Cardiac muscle cell (in vitro differentiated cells and primary cell): ENCODE results near the gene PELI2. TPM values are rescaled to one million over a fixed set of nuclear protein-coding genes. Genes with fewer than 3 reads are reported as not detected.

Experiments used
- DNase-seq, 2 donors: peaks; one replicate each; pipeline versions ENCODE4 v3.0.0 to v3.0.0-alpha.2; 2010 to 2017; ENCODE audit warnings: low read depth in 1 of 2, low spot score in 1 of 2
- H3K27ac ChIP-seq: fragments of 200-600 bp; sonication (generic); 2 replicates; pipeline ENCODE4 v1.5.1; 2016
- H3K27me3 ChIP-seq: fragments of 200-600 bp; sonication (generic); 2 replicates; pipeline ENCODE4 v1.6.0; 2016; ENCODE audit warnings: control low read depth
- H3K36me3 ChIP-seq: fragments of 200-600 bp; sonication (generic); 2 replicates; pipeline ENCODE4 v1.5.1; 2016; ENCODE audit warnings: control low read depth
- H3K4me1 ChIP-seq: fragments of 200-600 bp; sonication (generic); 2 replicates; pipeline ENCODE4 v1.8.1; 2017; ENCODE audit warnings: low read depth, mild to moderate bottlenecking, mixed run types
- H3K4me3 ChIP-seq: fragments of 200-600 bp; sonication (generic); 2 replicates; pipeline ENCODE4 v1.5.1; 2016; ENCODE audit warnings: mild to moderate bottlenecking
- H3K9me3 ChIP-seq: fragments of 200-600 bp; sonication (generic); 2 replicates; pipeline ENCODE4 v1.5.1; 2017; ENCODE audit warnings: low read depth, mild to moderate bottlenecking, control low read depth
- polyA plus RNA-seq: library from polyadenylated mRNA; unstranded; fragments of >200 nt; fragmentation: Nextera tagmentation; extraction: Ambion mirVana; gene quantifications from 2 replicates; pipeline ENCODE4 v1.2.1, GENCODE V29; 2016
- total RNA-seq: library from RNA; depleted of rRNA; stranded (reverse); fragments of >200 nt; gene quantifications from 2 replicates; pipeline ENCODE4 v1.2.3, GENCODE V29; 2016
- TF ChIP-seq, protein P1 (sequence below): IDR thresholded peaks from 2 replicates; pipeline ENCODE4 v1.5.1; 2012; ENCODE audit warnings: low read depth, mild to moderate bottlenecking, low read length

The PELI2 gene
- total and polyA plus RNA-seq, 2 experiments from 2014 or later: 1.7 to 4.9 TPM

DNA sequence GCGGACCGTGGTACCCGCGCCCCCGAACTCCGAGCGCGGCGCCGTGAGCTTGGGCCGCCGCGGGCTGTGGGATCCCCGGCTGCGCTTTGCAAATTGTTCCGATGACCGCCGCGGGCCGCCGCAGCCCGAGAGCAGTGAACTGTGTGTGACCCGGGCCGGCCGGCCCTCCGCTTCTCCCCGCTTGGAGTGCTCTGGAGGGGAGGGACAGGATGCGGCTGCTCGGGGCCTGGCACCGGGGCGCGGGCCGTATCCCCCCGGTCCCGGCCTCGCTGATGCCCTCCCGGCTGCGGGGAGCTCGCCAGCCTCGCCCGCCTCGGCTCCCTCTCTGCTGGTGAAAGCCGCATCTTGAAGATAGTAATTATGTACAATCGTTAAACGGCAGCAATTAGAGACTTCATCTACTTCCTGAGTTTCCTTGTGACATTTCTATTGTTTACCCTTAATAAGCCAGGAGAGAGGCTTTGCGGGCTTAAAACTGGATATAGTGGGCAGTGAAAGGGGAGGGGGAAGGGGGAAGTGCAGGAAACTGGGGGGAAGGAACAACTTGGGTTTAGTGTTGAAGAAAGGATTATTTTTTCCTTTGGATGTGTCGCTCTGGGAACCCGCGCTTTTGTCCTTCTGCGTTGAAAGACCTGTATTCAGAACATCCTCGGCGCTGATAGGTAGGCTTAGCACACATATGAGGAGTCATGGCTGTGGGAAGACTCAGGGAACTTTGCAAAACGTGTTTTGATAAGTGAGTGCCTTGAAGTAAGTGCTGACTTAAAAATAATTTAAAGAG, 1.2 kb downstream of the PELI2 start:
- TF ChIP-seq, protein P1, sequence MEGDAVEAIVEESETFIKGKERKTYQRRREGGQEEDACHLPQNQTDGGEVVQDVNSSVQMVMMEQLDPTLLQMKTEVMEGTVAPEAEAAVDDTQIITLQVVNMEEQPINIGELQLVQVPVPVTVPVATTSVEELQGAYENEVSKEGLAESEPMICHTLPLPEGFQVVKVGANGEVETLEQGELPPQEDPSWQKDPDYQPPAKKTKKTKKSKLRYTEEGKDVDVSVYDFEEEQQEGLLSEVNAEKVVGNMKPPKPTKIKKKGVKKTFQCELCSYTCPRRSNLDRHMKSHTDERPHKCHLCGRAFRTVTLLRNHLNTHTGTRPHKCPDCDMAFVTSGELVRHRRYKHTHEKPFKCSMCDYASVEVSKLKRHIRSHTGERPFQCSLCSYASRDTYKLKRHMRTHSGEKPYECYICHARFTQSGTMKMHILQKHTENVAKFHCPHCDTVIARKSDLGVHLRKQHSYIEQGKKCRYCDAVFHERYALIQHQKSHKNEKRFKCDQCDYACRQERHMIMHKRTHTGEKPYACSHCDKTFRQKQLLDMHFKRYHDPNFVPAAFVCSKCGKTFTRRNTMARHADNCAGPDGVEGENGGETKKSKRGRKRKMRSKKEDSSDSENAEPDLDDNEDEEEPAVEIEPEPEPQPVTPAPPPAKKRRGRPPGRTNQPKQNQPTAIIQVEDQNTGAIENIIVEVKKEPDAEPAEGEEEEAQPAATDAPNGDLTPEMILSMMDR: no peak
- no peak overlapping the region for H3K27ac ChIP-seq

DNA sequence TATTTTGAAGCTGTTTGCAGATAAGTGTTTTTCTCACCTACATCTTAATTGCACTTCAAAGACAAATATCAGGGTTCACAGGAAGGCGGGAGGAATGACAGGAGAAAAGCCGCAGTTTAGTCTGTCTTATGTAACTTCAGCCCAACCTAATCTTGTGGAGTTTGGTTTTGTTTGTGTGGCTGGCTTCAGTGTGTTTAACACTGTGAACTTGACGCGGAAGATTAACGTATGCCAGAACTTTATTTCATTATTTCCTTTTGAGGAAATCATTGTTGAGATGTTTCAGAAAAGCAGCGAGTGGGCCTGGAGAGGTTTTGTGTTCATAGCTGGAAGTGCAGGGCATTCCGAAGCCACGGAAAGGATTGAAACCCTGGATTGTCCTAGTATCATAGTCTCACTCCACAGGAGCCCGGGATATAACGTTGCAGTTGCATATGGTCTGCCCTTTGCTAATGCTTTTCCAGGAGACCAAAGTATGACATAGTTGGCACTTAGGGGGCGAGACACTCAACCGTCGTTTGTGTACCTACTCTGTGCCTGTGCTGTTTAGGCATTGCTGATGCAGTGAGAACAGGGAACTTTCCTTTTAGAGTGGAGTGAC, 2.0 kb downstream of the PELI2 start:
- DNase-seq: peak; percentile 28 to 84
- Histone ChIP-seq H3K36me3 (no peaks in the 10 kb centered on the region), H3K4me1 (peaks cover 14% of the 10 kb centered on the region), H3K27ac (no peak overlapping the region), H3K9me3 (no peaks in the 10 kb centered on the region), H3K4me3 (peak overlapping the region; percentile 77), H3K27me3 (peaks cover 25% of the 10 kb centered on the region)
- TF ChIP-seq, protein P1: peak; percentile 14

More for the DNA sequence above, 1.2 kb downstream of the PELI2 start:
- no peaks in the 10 kb centered on the region for H3K9me3 ChIP-seq
- DNase-seq: peak; percentile 55 to 69
- peaks cover 25% of the 10 kb centered on the region for H3K27me3 ChIP-seq
- no peaks in the 10 kb centered on the region for H3K36me3 ChIP-seq
- H3K4me3 ChIP-seq: peak overlapping the region; percentile 77
- H3K4me1 ChIP-seq: peaks cover 14% of the 10 kb centered on the region

DNA sequence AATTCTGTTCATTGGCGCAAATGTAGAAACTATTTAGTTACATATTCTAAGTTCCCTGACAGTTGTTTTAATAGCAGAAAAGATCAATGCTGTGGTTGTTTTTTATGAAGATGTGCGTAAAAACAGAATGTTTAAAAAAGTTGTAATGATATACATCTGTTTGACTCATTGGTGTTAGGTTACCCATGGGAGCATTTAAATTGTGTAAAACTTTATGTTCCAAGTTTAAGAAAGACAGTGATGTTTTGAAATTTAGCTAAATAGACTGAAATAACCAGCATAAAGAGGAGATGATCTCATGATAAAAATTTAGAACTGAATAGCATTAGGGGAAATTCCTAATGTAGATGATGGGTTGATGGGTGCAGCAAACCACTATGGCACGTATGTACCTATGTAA, 3.6 kb downstream of the PELI2 start:
- H3K4me1 ChIP-seq: peaks cover 14% of the 10 kb centered on the region
- no peak for DNase-seq
- H3K27me3 ChIP-seq: peaks cover 25% of the 10 kb centered on the region
- H3K36me3 ChIP-seq: no peaks in the 10 kb centered on the region
- H3K9me3 ChIP-seq: no peaks in the 10 kb centered on the region
- no peak overlapping the region for H3K4me3 ChIP-seq
- H3K27ac ChIP-seq: no peak overlapping the region
- TF ChIP-seq, protein P1: no peak

DNA sequence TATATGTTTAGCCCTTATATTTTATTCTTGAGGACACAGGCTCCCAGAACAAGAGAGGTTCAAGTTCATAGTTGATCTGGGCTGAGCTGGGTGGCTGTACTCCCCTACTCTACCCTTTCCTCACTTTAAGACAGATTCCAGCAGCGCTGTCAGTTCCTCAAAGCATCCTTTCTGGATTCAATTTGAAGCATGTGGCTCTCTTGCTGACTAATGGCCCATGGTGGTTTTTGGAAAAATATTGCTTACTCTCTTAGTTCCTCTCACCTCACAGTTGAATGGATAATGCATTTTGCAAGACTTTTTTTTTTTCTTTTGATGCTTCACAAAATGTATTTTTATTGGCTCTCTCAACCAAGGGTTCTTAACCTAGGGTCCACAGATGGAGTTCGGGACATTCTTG, 4.1 kb downstream of the PELI2 start:
- Histone ChIP-seq H3K27ac (no peak overlapping the region), H3K36me3 (no peaks in the 10 kb centered on the region)
- TF ChIP-seq, protein P1: no peak

DNA sequence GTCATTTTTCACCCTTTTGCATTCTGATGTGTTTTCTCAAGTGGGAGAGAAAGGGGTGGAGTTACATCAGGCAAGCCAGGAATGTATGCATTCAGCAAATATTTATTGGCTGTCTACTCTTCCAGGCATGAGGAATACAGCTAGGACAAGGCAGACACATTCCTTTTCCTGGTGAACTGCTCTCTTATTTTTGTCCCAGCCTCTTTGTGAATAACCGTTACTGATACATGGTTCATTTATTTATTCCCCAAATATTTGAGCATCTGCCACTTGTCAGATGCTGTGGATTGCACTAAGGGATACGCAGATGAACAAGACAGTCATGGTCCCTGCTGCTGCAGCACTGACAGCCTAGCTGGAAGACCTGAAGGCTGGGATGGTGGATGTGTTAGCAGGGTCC, 6.1 kb downstream of the PELI2 start:
- Histone ChIP-seq H3K36me3 (no peaks in the 10 kb centered on the region), H3K4me1 (peaks cover 14% of the 10 kb centered on the region), H3K9me3 (no peaks in the 10 kb centered on the region), H3K4me3 (no peak overlapping the region), H3K27me3 (peaks cover 25% of the 10 kb centered on the region), H3K27ac (no peak overlapping the region)
- no peak for DNase-seq
- TF ChIP-seq, protein P1: no peak

More for the DNA sequence above, 4.1 kb downstream of the PELI2 start:
- DNase-seq: no peak
- no peaks in the 10 kb centered on the region for H3K9me3 ChIP-seq
- peaks cover 14% of the 10 kb centered on the region for H3K4me1 ChIP-seq
- no peak overlapping the region for H3K4me3 ChIP-seq
- H3K27me3 ChIP-seq: peaks cover 25% of the 10 kb centered on the region
